ENCODE measurements around the gene ADCK2. TPM values are rescaled to one million over a fixed set of nuclear protein-coding genes. Genes with fewer than 3 reads are reported as not detected.

The ADCK2 gene
- total and polyA plus RNA-seq, 9 of the 15 experiments (the other 6 are each of a cell fraction or from before 2014, with no cell fraction given): 0.08 to 14.3 (median 9.7) TPM

DNA sequence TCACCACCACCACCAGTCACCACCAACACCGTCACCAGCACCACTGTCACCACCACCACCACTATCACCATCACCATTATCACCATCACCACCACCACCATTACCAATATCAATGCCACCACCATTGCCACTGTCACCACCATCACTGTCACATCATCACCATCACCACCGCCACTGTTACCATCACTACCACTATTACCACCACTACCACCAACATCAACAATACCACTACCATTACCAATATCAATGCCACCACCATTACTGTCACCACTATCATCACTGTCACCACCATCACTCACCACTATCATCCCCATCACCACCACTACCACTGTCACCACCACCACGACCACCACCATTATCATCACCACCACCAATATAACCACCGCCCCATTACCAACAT, 18.1 kb upstream of the ADCK2 start:
- CTCF ChIA-PET (ENCODE audit: low intra/inter-chr PET ratio): interaction anchor here (3.3 kb wide), 1 partner anchor 178 kb away, joined by 31 read pairs; no protein-coding TSS in a partner anchor
- no peak for DNase-seq (ENCODE audit: extremely low read depth in 1 of 4, low spot score in 3 of 4)
- Histone ChIP-seq H3K9me3 (replicated peaks; ENCODE audit: control insufficient read depth, insufficient read depth, low read depth, low read length) (no peaks in the 10 kb centered on the region), H3K27me3 (ENCODE audit: control insufficient read depth in 2 of 2, insufficient read depth in 2 of 2, low read length in 2 of 2) (peaks cover 56 to 87% of the 10 kb centered on the region in 2 experiments; a peak in 4 of 5 replicates), H3K4me1 (replicated peaks in 1 of 2; ENCODE audit: control insufficient read depth in 2 of 2, insufficient read depth in 2 of 2, low read length in 2 of 2) (no peaks in the 10 kb centered on the region; a peak in 2 of 5 replicates), H3K9me1 (ENCODE audit: control insufficient read depth, insufficient read depth, low read length) (no peaks in the 10 kb centered on the region), H2AFZ (ENCODE audit: low read depth, low read length) (no peak overlapping the region), H4K20me1 (replicated peaks; ENCODE audit: control insufficient read depth, insufficient read depth, low read length) (no peaks in the 10 kb centered on the region; the same call in none of the 2 replicates), H3K36me3 (ENCODE audit: control insufficient read depth, insufficient read depth, low read length) (no peaks in the 10 kb centered on the region), H3K4me3 (no peak overlapping the region), H3K79me2 (ENCODE audit: control insufficient read depth, insufficient read depth, low read length) (no peaks in the 10 kb centered on the region), H3K9ac (ENCODE audit: insufficient read depth in 1 of 2, low read depth in 2 of 2, low read length in 2 of 2) (no peak overlapping the region), H3K27ac (ENCODE audit: extremely low read depth, low read depth, low read length) (no peak overlapping the region), H3K4me2 (ENCODE audit: insufficient read depth, low read length) (no peak overlapping the region)
- TF ChIP-seq, protein P1, sequence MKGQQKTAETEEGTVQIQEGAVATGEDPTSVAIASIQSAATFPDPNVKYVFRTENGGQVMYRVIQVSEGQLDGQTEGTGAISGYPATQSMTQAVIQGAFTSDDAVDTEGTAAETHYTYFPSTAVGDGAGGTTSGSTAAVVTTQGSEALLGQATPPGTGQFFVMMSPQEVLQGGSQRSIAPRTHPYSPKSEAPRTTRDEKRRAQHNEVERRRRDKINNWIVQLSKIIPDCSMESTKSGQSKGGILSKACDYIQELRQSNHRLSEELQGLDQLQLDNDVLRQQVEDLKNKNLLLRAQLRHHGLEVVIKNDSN (CRISPR knock-in tag; IDR thresholded peaks at IDR 0.05): 0 out of 2 replicates have a peak, but pooled peaks have one; percentile 30
- no peak for TF ChIP-seq BRD4 (IDR thresholded peaks at IDR 0.05)
- TF ChIP-seq, protein P2, sequence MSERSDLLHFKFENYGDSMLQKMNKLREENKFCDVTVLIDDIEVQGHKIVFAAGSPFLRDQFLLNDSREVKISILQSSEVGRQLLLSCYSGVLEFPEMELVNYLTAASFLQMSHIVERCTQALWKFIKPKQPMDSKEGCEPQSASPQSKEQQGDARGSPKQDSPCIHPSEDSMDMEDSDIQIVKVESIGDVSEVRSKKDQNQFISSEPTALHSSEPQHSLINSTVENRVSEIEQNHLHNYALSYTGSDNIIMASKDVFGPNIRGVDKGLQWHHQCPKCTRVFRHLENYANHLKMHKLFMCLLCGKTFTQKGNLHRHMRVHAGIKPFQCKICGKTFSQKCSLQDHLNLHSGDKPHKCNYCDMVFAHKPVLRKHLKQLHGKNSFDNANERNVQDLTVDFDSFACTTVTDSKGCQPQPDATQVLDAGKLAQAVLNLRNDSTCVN (CRISPR knock-in tag; IDR thresholded peaks at IDR 0.05): peak; percentile 19; the same call in 1 of the 2 replicates
- 0 out of 4 replicates have a peak, but pooled peaks of 1 of the 2 experiments have one; percentile 12 for TF ChIP-seq MCM7 (IDR thresholded peaks at IDR 0.05)
- TF ChIP-seq, protein P3, sequence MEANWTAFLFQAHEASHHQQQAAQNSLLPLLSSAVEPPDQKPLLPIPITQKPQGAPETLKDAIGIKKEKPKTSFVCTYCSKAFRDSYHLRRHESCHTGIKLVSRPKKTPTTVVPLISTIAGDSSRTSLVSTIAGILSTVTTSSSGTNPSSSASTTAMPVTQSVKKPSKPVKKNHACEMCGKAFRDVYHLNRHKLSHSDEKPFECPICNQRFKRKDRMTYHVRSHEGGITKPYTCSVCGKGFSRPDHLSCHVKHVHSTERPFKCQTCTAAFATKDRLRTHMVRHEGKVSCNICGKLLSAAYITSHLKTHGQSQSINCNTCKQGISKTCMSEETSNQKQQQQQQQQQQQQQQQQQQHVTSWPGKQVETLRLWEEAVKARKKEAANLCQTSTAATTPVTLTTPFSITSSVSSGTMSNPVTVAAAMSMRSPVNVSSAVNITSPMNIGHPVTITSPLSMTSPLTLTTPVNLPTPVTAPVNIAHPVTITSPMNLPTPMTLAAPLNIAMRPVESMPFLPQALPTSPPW (CRISPR knock-in tag; IDR thresholded peaks at IDR 0.05): no peak
- 0 out of 4 replicates have a peak, but pooled peaks of 1 of the 2 experiments have one; percentile 46 for TF ChIP-seq HDAC1 (IDR thresholded peaks at IDR 0.05)
- TF ChIP-seq, protein P4, sequence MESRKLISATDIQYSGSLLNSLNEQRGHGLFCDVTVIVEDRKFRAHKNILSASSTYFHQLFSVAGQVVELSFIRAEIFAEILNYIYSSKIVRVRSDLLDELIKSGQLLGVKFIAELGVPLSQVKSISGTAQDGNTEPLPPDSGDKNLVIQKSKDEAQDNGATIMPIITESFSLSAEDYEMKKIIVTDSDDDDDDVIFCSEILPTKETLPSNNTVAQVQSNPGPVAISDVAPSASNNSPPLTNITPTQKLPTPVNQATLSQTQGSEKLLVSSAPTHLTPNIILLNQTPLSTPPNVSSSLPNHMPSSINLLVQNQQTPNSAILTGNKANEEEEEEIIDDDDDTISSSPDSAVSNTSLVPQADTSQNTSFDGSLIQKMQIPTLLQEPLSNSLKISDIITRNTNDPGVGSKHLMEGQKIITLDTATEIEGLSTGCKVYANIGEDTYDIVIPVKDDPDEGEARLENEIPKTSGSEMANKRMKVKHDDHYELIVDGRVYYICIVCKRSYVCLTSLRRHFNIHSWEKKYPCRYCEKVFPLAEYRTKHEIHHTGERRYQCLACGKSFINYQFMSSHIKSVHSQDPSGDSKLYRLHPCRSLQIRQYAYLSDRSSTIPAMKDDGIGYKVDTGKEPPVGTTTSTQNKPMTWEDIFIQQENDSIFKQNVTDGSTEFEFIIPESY (CRISPR knock-in tag; IDR thresholded peaks at IDR 0.05): no peak
- TF ChIP-seq ZNF124 (CRISPR knock-in tag; IDR thresholded peaks at IDR 0.05): no peak
- TF ChIP-seq ETV5 (CRISPR knock-in tag; IDR thresholded peaks at IDR 0.05; ENCODE audit: low read depth): no peak
- TF ChIP-seq GTF2E2 (tag; IDR thresholded peaks at IDR 0.05): no peak
- TF ChIP-seq, protein P5, sequence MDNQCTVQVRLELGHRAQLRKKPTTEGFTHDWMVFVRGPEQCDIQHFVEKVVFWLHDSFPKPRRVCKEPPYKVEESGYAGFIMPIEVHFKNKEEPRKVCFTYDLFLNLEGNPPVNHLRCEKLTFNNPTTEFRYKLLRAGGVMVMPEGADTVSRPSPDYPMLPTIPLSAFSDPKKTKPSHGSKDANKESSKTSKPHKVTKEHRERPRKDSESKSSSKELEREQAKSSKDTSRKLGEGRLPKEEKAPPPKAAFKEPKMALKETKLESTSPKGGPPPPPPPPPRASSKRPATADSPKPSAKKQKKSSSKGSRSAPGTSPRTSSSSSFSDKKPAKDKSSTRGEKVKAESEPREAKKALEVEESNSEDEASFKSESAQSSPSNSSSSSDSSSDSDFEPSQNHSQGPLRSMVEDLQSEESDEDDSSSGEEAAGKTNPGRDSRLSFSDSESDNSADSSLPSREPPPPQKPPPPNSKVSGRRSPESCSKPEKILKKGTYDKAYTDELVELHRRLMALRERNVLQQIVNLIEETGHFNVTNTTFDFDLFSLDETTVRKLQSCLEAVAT (IDR thresholded peaks at IDR 0.05): 0 out of 4 replicates have a peak, but pooled peaks of 1 of the 2 experiments have one; percentile 5
- intact Hi-C loops (cut with micrococcal nuclease) (loop anchor here (5.0 to 10.0 kb wide), 3 partner anchors 332 to 647 kb away; partner anchors contain the start of gene KDM7A), in situ Hi-C loops (cut with MboI) (no loop called here)
- WGBS (ENCODE audit: insufficient coverage, low coverage, missing lambda C conversion rate): 4% methylated on average over 4 of the region's 4 CpGs
- ATAC-seq: no peak
- BruUV-seq (replicated peaks): no TSS peak
- POLR2A ChIA-PET: no interaction called here
- FAIRE-seq: no peak
